H9 (cell line): Measurements from ENCODE around the gene PIEZO2. TPM values are rescaled to one million over a fixed set of nuclear protein-coding genes. Genes with fewer than 3 reads are reported as not detected.

Experiments
- DNase-seq: peaks from one replicate; pipeline ENCODE4 v3.0.0-alpha.2; 2017
- H2AFZ ChIP-seq: one replicate; pipeline ENCODE4 v1.6.1; 2013; ENCODE audit warnings: mild to moderate bottlenecking, low read length, control low read depth, moderate library complexity
- H2AK5ac ChIP-seq: 2 replicates; pipeline ENCODE4 v1.6.1; 2013; ENCODE audit warnings: low read length, control low read depth, mixed read lengths; ENCODE audit not compliant: insufficient read length
- H2BK120ac ChIP-seq: one replicate; pipeline ENCODE4 v1.6.1; 2013; ENCODE audit warnings: low read depth, mild to moderate bottlenecking, low read length, control low read depth, inconsistent platforms; ENCODE audit not compliant: poor library complexity, severe bottlenecking
- H2BK12ac ChIP-seq: 2 replicates; pipeline ENCODE4 v1.6.1; 2013; ENCODE audit warnings: low read length, control low read depth, mixed read lengths, low read depth; ENCODE audit not compliant: insufficient read length
- H2BK15ac ChIP-seq: 2 replicates; pipeline ENCODE4 v1.6.1; 2013; ENCODE audit warnings: low read depth, low read length, control low read depth
- H2BK20ac ChIP-seq: one replicate; pipeline ENCODE4 v1.6.1; 2013; ENCODE audit warnings: low read depth, mild to moderate bottlenecking, low read length, control low read depth, inconsistent platforms; ENCODE audit not compliant: poor library complexity, severe bottlenecking
- H2BK5ac ChIP-seq: 2 replicates; pipeline ENCODE4 v1.6.1; 2013; ENCODE audit warnings: low read length, control low read depth, mixed read lengths; ENCODE audit not compliant: insufficient read length
- H3K14ac ChIP-seq: 2 replicates; pipeline ENCODE4 v1.6.1; 2013; ENCODE audit warnings: low read length, control low read depth; ENCODE audit not compliant: insufficient read depth
- H3K18ac ChIP-seq: 2 replicates; pipeline ENCODE4 v1.6.1; 2013; ENCODE audit warnings: low read depth, mild to moderate bottlenecking, mixed read lengths, low read length, control low read depth; ENCODE audit not compliant: insufficient read length
- H3K23ac ChIP-seq: 2 replicates; pipeline ENCODE4 v1.6.1; 2013; ENCODE audit warnings: low read length, control low read depth, mixed read lengths, low read depth; ENCODE audit not compliant: insufficient read length
- H3K23me2 ChIP-seq: 2 replicates; pipeline ENCODE4 v1.6.1; 2013; ENCODE audit warnings: low read depth, mild to moderate bottlenecking, mixed read lengths, low read length, control low read depth; ENCODE audit not compliant: insufficient read length, poor library complexity, severe bottlenecking
- H3K27ac ChIP-seq: 2 replicates; pipeline ENCODE4 v1.5.1; 2013; ENCODE audit warnings: low read length, control low read depth, mixed read lengths, low read depth; ENCODE audit not compliant: insufficient read length
- H3K27me3 ChIP-seq: 2 replicates; pipeline ENCODE4 v1.6.1; 2013; ENCODE audit warnings: low read length, control low read depth, inconsistent platforms; ENCODE audit not compliant: insufficient read depth
- H3K4ac ChIP-seq: 2 replicates; pipeline ENCODE4 v1.6.1; 2013; ENCODE audit warnings: low read depth, mild to moderate bottlenecking, control low read depth, inconsistent platforms, low read length, moderate library complexity
- H3K4me1 ChIP-seq: 2 replicates; pipeline ENCODE4 v1.6.1; 2013; ENCODE audit warnings: low read length, control low read depth, inconsistent platforms; ENCODE audit not compliant: insufficient read depth
- H3K4me2 ChIP-seq: 2 replicates; pipeline ENCODE4 v1.6.1; 2013; ENCODE audit warnings: low read length, control low read depth, mixed read lengths; ENCODE audit not compliant: insufficient read length, insufficient read depth
- H3K56ac ChIP-seq: 2 replicates; pipeline ENCODE4 v1.6.1; 2013; ENCODE audit warnings: low read depth, mild to moderate bottlenecking, mixed read lengths, low read length, control low read depth; ENCODE audit not compliant: insufficient read length
- H3K79me1 ChIP-seq: 2 replicates; pipeline ENCODE4 v1.6.1; 2013; ENCODE audit warnings: low read depth, mild to moderate bottlenecking, moderate library complexity, low read length, control low read depth, inconsistent platforms; ENCODE audit not compliant: insufficient read depth, poor library complexity, severe bottlenecking
- H3K79me2 ChIP-seq: 2 replicates; pipeline ENCODE4 v1.6.1; 2013; ENCODE audit warnings: low read length, control low read depth, inconsistent platforms; ENCODE audit not compliant: insufficient read depth
- H3K9ac ChIP-seq: 2 replicates; pipeline ENCODE4 v1.6.1; 2013; ENCODE audit warnings: low read length, control low read depth, mixed read lengths; ENCODE audit not compliant: insufficient read length; ENCODE audit errors: extremely low read depth
- H3K9me3 ChIP-seq: one replicate; pipeline ENCODE4 v1.6.1; 2013; ENCODE audit warnings: low read depth, low read length, inconsistent platforms; ENCODE audit not compliant: control insufficient read depth
- H3T11ph ChIP-seq: one replicate; pipeline ENCODE4 v1.6.1; 2013; ENCODE audit warnings: mild to moderate bottlenecking, low read length, control low read depth, inconsistent platforms
- H4K20me1 ChIP-seq: one replicate; pipeline ENCODE4 v1.6.1; 2013; ENCODE audit not compliant: control insufficient read depth, insufficient read length, insufficient read depth
- H4K5ac ChIP-seq: 2 replicates; pipeline ENCODE4 v1.6.1; 2013; ENCODE audit warnings: low read depth, mild to moderate bottlenecking, mixed read lengths, low read length, control low read depth; ENCODE audit not compliant: insufficient read length
- H4K8ac ChIP-seq: replicated peaks from 2 replicates; pipeline ENCODE4 v1.6.1; 2013; ENCODE audit warnings: low read length, control low read depth, mixed read lengths, low read depth; ENCODE audit not compliant: insufficient read length
- H4K91ac ChIP-seq: 2 replicates; pipeline ENCODE4 v1.6.1; 2013; ENCODE audit warnings: low read depth, mild to moderate bottlenecking, moderate library complexity, mixed read lengths, low read length, control low read depth; ENCODE audit not compliant: insufficient read length
- H3K27ac Mint-ChIP-seq, 3 experiments: 2 replicates in 2 of 3; 3 replicates in 1 of 3; pipeline ENCODE4 v1.8.0; 2020 to 2021; ENCODE audit warnings: mixed read lengths in 3 of 3, mild to moderate bottlenecking in 1 of 3, moderate library complexity in 1 of 3
- H3K27me3 Mint-ChIP-seq: 2 replicates; pipeline ENCODE4 v1.8.0; 2021; ENCODE audit warnings: low read depth, mild to moderate bottlenecking, moderate library complexity, mixed read lengths
- H3K36me3 Mint-ChIP-seq, 3 experiments: 2 replicates in 2 of 3; 3 replicates in 1 of 3; pipeline ENCODE4 v1.8.0; 2020 to 2021; ENCODE audit warnings: low read depth in 3 of 3, mixed read lengths in 3 of 3; ENCODE audit not compliant: insufficient read depth in 1 of 3
- H3K4me1 Mint-ChIP-seq, 2 experiments: 2 replicates each; pipeline ENCODE4 v1.8.0; 2020; ENCODE audit warnings: mixed read lengths in 2 of 2
- H3K4me3 Mint-ChIP-seq, 2 experiments: 2 replicates in 1 of 2; 3 replicates in 1 of 2; pipeline ENCODE4 v1.8.0; 2020 to 2021; ENCODE audit warnings: mild to moderate bottlenecking in 2 of 2, mixed read lengths in 2 of 2, moderate library complexity in 1 of 2
- H3K9me3 Mint-ChIP-seq, 2 experiments: 2 replicates in 1 of 2; 3 replicates in 1 of 2; pipeline ENCODE4 v1.8.0; 2020; ENCODE audit warnings: mild to moderate bottlenecking in 2 of 2, mixed read lengths in 2 of 2, moderate library complexity in 1 of 2
- WGBS: extraction: QIAGEN DNeasy Blood & Tissue Kit; methylation state at CpG from one replicate; pipeline ENCODE4 v1.1.7; 2013; ENCODE audit warnings: missing lambda C conversion rate, low lambda C conversion rate, mixed read lengths; ENCODE audit not compliant: insufficient read length; ENCODE audit errors: extremely low coverage; 5-methylcytosine and 5-hydroxymethylcytosine counted together
- total RNA-seq: library from RNA; stranded (reverse); gene quantifications from 2 replicates; pipeline ENCODE4 v1.2.1, GENCODE V29; 2021
- TF ChIP-seq, protein P1 (sequence below): fragments of 200-600 bp; sonication (generic); conservative IDR thresholded peaks from 3 replicates; pipeline ENCODE4 v1.8.0; 2021; ENCODE audit warnings: antibody characterized with exemption, mild to moderate bottlenecking

PIEZO2 gene
- total RNA-seq, 1 experiment from 2014 or later: 3.9 TPM

DNA sequence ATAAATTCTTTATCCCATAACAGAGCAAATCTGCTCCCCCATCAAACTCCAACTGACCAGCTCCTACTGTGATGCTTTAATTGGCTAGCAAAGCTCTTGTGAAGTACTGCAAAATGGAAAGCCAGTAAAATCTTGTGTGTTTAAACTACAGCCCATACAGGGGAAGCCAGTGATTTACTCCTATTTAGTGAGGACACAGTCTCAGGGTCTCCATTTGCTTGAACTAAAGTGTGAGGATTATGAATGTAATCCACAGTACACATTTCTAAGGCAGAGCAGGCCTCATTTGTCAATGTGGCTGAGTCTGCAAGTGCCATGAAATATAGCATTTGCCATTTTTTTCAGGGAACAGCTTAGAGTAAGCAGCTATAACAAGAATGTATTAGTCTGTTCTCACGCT is 259.3 kb downstream of the PIEZO2 start:
- DNase-seq: no peak
- TF ChIP-seq, protein P1, sequence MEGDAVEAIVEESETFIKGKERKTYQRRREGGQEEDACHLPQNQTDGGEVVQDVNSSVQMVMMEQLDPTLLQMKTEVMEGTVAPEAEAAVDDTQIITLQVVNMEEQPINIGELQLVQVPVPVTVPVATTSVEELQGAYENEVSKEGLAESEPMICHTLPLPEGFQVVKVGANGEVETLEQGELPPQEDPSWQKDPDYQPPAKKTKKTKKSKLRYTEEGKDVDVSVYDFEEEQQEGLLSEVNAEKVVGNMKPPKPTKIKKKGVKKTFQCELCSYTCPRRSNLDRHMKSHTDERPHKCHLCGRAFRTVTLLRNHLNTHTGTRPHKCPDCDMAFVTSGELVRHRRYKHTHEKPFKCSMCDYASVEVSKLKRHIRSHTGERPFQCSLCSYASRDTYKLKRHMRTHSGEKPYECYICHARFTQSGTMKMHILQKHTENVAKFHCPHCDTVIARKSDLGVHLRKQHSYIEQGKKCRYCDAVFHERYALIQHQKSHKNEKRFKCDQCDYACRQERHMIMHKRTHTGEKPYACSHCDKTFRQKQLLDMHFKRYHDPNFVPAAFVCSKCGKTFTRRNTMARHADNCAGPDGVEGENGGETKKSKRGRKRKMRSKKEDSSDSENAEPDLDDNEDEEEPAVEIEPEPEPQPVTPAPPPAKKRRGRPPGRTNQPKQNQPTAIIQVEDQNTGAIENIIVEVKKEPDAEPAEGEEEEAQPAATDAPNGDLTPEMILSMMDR: no peak

More for the DNA sequence above, 259.3 kb downstream of the PIEZO2 start:
- H3K4me3 Mint-ChIP-seq: no peak overlapping the region
- Histone ChIP-seq H3K79me2 (no peaks in the 10 kb centered on the region), H3K14ac (no peak overlapping the region), H4K8ac (no peak overlapping the region), H3K27me3 (no peaks in the 10 kb centered on the region), H2BK20ac (no peak overlapping the region), H3T11ph (no peak overlapping the region), H4K20me1 (no peaks in the 10 kb centered on the region), H3K56ac (no peak overlapping the region), H4K91ac (no peak overlapping the region), H3K9ac (no peak overlapping the region), H3K4me1 (no peaks in the 10 kb centered on the region), H4K5ac (no peak overlapping the region), H2AK5ac (no peak overlapping the region), H3K27ac (no peak overlapping the region), H3K18ac (no peak overlapping the region), H3K4ac (no peak overlapping the region), H2BK12ac (no peak overlapping the region), H3K23me2 (no peaks in the 10 kb centered on the region), H3K79me1 (no peaks in the 10 kb centered on the region), H2BK5ac (no peak overlapping the region), H2BK120ac (no peak overlapping the region), H2BK15ac (no peak overlapping the region), H2AFZ (no peak overlapping the region), H3K4me2 (no peak overlapping the region), H3K23ac (no peak overlapping the region), H3K9me3 (no peaks in the 10 kb centered on the region)
- WGBS: no CpG with 5 or more reads among the region's 1 CpG
- H3K4me1 Mint-ChIP-seq: peaks cover 6 to 9% of the 10 kb centered on the region in 2 experiments
- H3K27ac Mint-ChIP-seq: no peak overlapping the region
- peaks cover 0 to 4% (median 0%) of the 10 kb centered on the region in 3 experiments; a peak in 1 of 7 replicates for H3K36me3 Mint-ChIP-seq
- no peaks in the 10 kb centered on the region for H3K9me3 Mint-ChIP-seq
- H3K27me3 Mint-ChIP-seq: no peaks in the 10 kb centered on the region
